CD4-positive, alpha-beta T cell treated with Interleukin-6 at 100 ng/mL for 8 hours (primary cell): ENCODE results near the gene CFB.
"Not testable (repeated sequence)": the region's sequence is repeated elsewhere in the genome, so short reads cannot be mapped to it uniquely, and the experiment has no call there.

Experiments used
- DNase-seq: peaks from one replicate; pipeline ENCODE4 v3.0.0-alpha.2; 2020; ENCODE audit warnings: mixed read lengths, low spot score

CFB gene

GRCh38 chr6:31911826-31912585, 33.9 kb upstream of the CFB start:
- no peak for DNase-seq

- DNase-seq = no peak
These were observed 30.5 kb upstream of the CFB start for GRCh38 chr6:31915351-31915750.

- DNase-seq = no peak
These were observed 30.1 kb upstream of the CFB start for GRCh38 chr6:31915756-31916155.

- no peak for DNase-seq
These were observed 27.7 kb upstream of the CFB start for GRCh38 chr6:31918069-31918720.

- no peak for DNase-seq
These were observed 26.1 kb upstream of the CFB start for GRCh38 chr6:31919624-31920303.

GRCh38 chr6:31920811-31921210, 25.1 kb upstream of the CFB start:
- DNase-seq = no peak

- no peak for DNase-seq
These were observed 23.0 kb upstream of the CFB start for GRCh38 chr6:31922942-31923341.

- no peak for DNase-seq
These were observed 18.5 kb upstream of the CFB start, which contains the start of gene C2 for GRCh38 chr6:31927242-31927862. Gene C2 (plus strand): TSS chr6:31927717. CDS start chr6:31927753, 36 bp downstream.

- no peak for DNase-seq
These were observed 17.8 kb upstream of the CFB start for GRCh38 chr6:31927863-31928671.

- no peak for DNase-seq
These were observed 17.3 kb upstream of the CFB start for GRCh38 chr6:31928672-31928939.

- DNase-seq = no peak
These were observed 14.9 kb upstream of the CFB start for GRCh38 chr6:31930962-31931361.

- not testable (repeated sequence) for DNase-seq
These were observed 13.8 kb upstream of the CFB start for GRCh38 chr6:31932137-31932536.

GRCh38 chr6:31933537-31933936, 12.4 kb upstream of the CFB start:
- no peak for DNase-seq

- DNase-seq = no peak
These were observed 10.9 kb upstream of the CFB start for GRCh38 chr6:31935021-31935420.

- no peak for DNase-seq
These were observed 10.1 kb upstream of the CFB start for GRCh38 chr6:31935823-31936222.

GRCh38 chr6:31940256-31940664, 5.6 kb upstream of the CFB start:
- DNase-seq = no peak

- DNase-seq = no peak
These were observed 2.2 kb upstream of the CFB start for GRCh38 chr6:31943742-31944141.

GRCh38 chr6:31945154-31945506, 765 bp upstream of the CFB start:
- DNase-seq = no peak

- DNase-seq = no peak
These were observed 533 bp downstream of the CFB start for GRCh38 chr6:31946370-31946885.

GRCh38 chr6:31947070-31947675, 1.3 kb downstream of the CFB start:
- no peak for DNase-seq

GRCh38 chr6:31947864-31948263, 2.0 kb downstream of the CFB start:
- DNase-seq = no peak
